Fibroblast of lung (primary cell): Measurements from ENCODE around the gene CSPG4. TPM values are rescaled to one million over a fixed set of nuclear protein-coding genes. Genes with fewer than 3 reads are reported as not detected.
"Not testable (repeated sequence)": the region's sequence is repeated elsewhere in the genome, so short reads cannot be mapped to it uniquely, and the experiment has no call there.

Source experiments
- DNase-seq, 2 donors: peaks; one replicate each; pipeline versions ENCODE4 v3.0.0 to v3.0.0-alpha.2; 2010; ENCODE audit warnings: low read depth in 2 of 2
- H2AFZ ChIP-seq: 2 replicates; pipeline ENCODE4 v1.5.1; 2012; ENCODE audit warnings: low read length, control low read depth, inconsistent platforms
- H3K27ac ChIP-seq: 2 replicates; pipeline ENCODE4 v1.5.1; 2011; ENCODE audit warnings: low read length, control low read depth; ENCODE audit not compliant: insufficient read depth
- H3K27me3 ChIP-seq: 2 replicates; pipeline ENCODE4 v1.5.1; 2011; ENCODE audit warnings: mild to moderate bottlenecking, low read length; ENCODE audit not compliant: control insufficient read depth, insufficient read depth
- H3K36me3 ChIP-seq: 2 replicates; pipeline ENCODE4 v1.5.1; 2011; ENCODE audit warnings: low read length; ENCODE audit not compliant: control insufficient read depth, insufficient read depth
- H3K4me1 ChIP-seq: 2 replicates; pipeline ENCODE4 v1.5.1; 2011; ENCODE audit warnings: low read length; ENCODE audit not compliant: control insufficient read depth, insufficient read depth; ENCODE audit errors: extremely low read depth
- H3K4me2 ChIP-seq: 2 replicates; pipeline ENCODE4 v1.5.1; 2011; ENCODE audit warnings: low read length, control low read depth; ENCODE audit not compliant: insufficient read depth; ENCODE audit errors: extremely low read depth
- H3K4me3 ChIP-seq, 4 experiments: fragments of 200-600 bp in 1 of 4; sonication (generic) in 1 of 4; replicated peaks in 1 of 4; 2 replicates each; pipeline ENCODE4 v1.5.1; 2011 to 2016; ENCODE audit warnings: low read length in 4 of 4, low read depth in 3 of 4, mild to moderate bottlenecking in 3 of 4, control low read depth in 2 of 4, inconsistent platforms in 1 of 4, mixed read lengths in 1 of 4; ENCODE audit not compliant: insufficient read depth in 1 of 4; ENCODE audit errors: control extremely low read depth in 1 of 4
- H3K79me2 ChIP-seq: 2 replicates; pipeline ENCODE4 v1.5.1; 2012; ENCODE audit warnings: mild to moderate bottlenecking, low read length, inconsistent platforms; ENCODE audit not compliant: control insufficient read depth, insufficient read depth
- H3K9ac ChIP-seq: 2 replicates; pipeline ENCODE4 v1.5.1; 2011; ENCODE audit warnings: mild to moderate bottlenecking, low read length, control low read depth; ENCODE audit not compliant: insufficient read depth
- H3K9me3 ChIP-seq: 2 replicates; pipeline ENCODE4 v1.5.1; 2012; ENCODE audit warnings: low read depth, low read length; ENCODE audit not compliant: control insufficient read depth, insufficient read depth
- H4K20me1 ChIP-seq: 2 replicates; pipeline ENCODE4 v1.5.1; 2011; ENCODE audit warnings: low read length; ENCODE audit not compliant: control insufficient read depth, insufficient read depth; ENCODE audit errors: extremely low read depth
- EZH2 ChIP-seq: IDR thresholded peaks from 2 replicates; pipeline ENCODE4 v1.5.1; 2012; ENCODE audit warnings: low read length, control low read depth, mild to moderate bottlenecking; ENCODE audit errors: missing control alignments
- polyA plus RNA-seq, 2 donors: library from polyadenylated mRNA; depleted of rRNA in 1 of 2; stranded (reverse) in 1 of 2; unstranded in 1 of 2; fragments of >200 nt; gene quantifications; 2 replicates each; pipeline ENCODE4 v1.2.1, GENCODE V29; 2011 to 2012; ENCODE audit warnings: missing spikeins in 1 of 2
- total RNA-seq: library from RNA; depleted of rRNA; stranded (reverse); fragments of >200 nt; gene quantifications from 2 replicates; pipeline ENCODE4 v1.2.1, GENCODE V29; 2014
- TF ChIP-seq, protein P1 (sequence below), 2 donors: IDR thresholded peaks in 1 of 2; conservative IDR thresholded peaks in 1 of 2; 1 replicate in 1 of 2; 2 replicates in 1 of 2; pipeline ENCODE4 v1.5.1; 2011 to 2012; ENCODE audit warnings: low read length in 2 of 2, control low read depth in 1 of 2, inconsistent platforms in 1 of 2, low read depth in 1 of 2, mild to moderate bottlenecking in 1 of 2

Gene CSPG4
- total and polyA plus RNA-seq, 2 donors (not counting 1 experiment from before 2014, with no cell fraction given) = 23.1 to 109 TPM

DNA sequence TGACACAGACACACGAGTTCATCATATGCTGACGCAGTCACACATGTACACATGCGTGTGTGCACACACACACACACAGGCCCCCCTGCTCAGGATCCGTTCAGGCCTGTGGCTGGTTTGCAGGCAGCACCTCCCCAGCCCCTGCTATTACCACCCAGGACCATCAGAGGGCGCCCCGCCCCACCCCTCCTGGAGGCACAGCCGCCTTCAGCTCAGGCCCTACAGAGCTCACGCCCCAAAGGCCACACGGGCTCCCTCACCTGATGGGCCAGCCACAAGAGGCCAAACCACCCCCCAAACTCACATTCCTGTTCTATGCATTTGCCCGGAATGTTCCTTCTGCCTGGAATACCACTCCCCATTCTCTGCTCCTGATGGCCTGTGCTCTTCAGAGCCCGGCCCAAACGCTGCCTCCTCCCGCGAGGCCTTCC is 26.4 kb downstream of the CSPG4 start:
- not testable (repeated sequence) for H3K79me2 ChIP-seq, H2AFZ ChIP-seq, H3K4me2 ChIP-seq, H3K4me1 ChIP-seq, H3K9me3 ChIP-seq, H3K27ac ChIP-seq, H3K27me3 ChIP-seq, H3K4me3 ChIP-seq, H3K9ac ChIP-seq, H4K20me1 ChIP-seq
- TF ChIP-seq, protein P1, sequence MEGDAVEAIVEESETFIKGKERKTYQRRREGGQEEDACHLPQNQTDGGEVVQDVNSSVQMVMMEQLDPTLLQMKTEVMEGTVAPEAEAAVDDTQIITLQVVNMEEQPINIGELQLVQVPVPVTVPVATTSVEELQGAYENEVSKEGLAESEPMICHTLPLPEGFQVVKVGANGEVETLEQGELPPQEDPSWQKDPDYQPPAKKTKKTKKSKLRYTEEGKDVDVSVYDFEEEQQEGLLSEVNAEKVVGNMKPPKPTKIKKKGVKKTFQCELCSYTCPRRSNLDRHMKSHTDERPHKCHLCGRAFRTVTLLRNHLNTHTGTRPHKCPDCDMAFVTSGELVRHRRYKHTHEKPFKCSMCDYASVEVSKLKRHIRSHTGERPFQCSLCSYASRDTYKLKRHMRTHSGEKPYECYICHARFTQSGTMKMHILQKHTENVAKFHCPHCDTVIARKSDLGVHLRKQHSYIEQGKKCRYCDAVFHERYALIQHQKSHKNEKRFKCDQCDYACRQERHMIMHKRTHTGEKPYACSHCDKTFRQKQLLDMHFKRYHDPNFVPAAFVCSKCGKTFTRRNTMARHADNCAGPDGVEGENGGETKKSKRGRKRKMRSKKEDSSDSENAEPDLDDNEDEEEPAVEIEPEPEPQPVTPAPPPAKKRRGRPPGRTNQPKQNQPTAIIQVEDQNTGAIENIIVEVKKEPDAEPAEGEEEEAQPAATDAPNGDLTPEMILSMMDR (conservative IDR thresholded peaks at IDR 0.05 in 1 of 2, IDR thresholded peaks at IDR 0.05 in 1 of 2; ENCODE audit: low read depth in 1 of 2, low read length in 2 of 2) = peak; percentile 40 to 63
- peak; percentile 36 to 47 for DNase-seq
- peaks cover 47% of the 10 kb centered on the region for H3K36me3 ChIP-seq

DNA sequence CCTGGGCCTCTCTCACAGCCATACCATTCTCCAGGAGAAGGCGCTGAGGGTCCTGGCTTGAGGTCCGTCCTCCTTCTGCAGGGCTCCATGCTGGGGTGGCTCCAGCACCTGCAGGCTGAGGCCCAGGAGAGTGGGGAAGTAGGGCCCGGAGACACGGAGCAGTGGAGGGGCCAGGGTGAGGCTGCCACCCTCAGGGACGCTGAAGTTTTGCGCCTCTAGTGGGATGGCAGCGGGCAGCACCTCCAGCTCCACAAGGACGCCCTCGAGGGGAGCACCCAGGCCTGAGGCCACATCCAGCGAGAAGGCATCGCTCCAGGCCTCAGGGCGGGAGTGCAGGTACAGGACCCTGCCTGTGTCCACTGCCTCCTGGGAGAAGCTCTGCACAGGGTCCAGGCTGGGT is 27.5 kb downstream of the CSPG4 start:
- no peak for DNase-seq
- TF ChIP-seq, protein P1 (conservative IDR thresholded peaks at IDR 0.05 in 1 of 2, IDR thresholded peaks at IDR 0.05 in 1 of 2; ENCODE audit: low read depth in 1 of 2, low read length in 2 of 2) = no peak
- TF ChIP-seq EZH2 = no peak
- Histone ChIP-seq H3K36me3 (peaks cover 44% of the 10 kb centered on the region), H3K4me2 (no peak overlapping the region), H3K79me2 (peaks cover 4% of the 10 kb centered on the region), H3K27me3 (no peaks in the 10 kb centered on the region), H2AFZ (no peak overlapping the region), H3K4me1 (no peaks in the 10 kb centered on the region), H3K4me3 (no peak overlapping the region), H3K9me3 (no peaks in the 10 kb centered on the region), H3K9ac (no peak overlapping the region), H3K27ac (no peak overlapping the region), H4K20me1 (no peaks in the 10 kb centered on the region)

DNA sequence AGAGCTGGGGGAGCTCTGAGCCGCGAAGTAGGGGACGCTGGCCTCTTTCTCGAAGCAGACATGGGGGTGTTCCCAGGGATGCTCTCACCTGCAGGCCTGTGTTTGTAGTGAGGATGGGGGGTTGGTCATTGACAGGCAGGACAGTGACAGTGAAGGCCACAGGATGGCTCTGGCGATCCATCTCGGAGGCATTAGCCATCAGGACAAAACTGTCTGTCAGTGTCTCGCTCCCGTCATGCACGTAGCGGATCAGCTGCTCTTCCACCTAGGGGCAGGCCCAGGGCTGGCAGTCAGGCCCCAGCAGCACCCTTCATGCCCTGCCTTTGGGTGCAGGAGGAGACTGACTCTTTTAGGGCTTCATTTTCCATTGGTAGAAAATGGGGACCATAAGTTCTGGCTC is 28.0 kb downstream of the CSPG4 start:
- peaks cover 42% of the 10 kb centered on the region for H3K36me3 ChIP-seq
- no peak overlapping the region for H3K9ac ChIP-seq
- TF ChIP-seq, protein P1 (conservative IDR thresholded peaks at IDR 0.05 in 1 of 2, IDR thresholded peaks at IDR 0.05 in 1 of 2; ENCODE audit: low read depth in 1 of 2, low read length in 2 of 2) = no peak
- no peak for TF ChIP-seq EZH2
- H3K4me3 ChIP-seq = no peak overlapping the region
- no peaks in the 10 kb centered on the region for H3K4me1 ChIP-seq
- H3K79me2 ChIP-seq = peaks cover 4% of the 10 kb centered on the region
- no peaks in the 10 kb centered on the region for H4K20me1 ChIP-seq
- no peaks in the 10 kb centered on the region for H3K27me3 ChIP-seq
- H2AFZ ChIP-seq = no peak overlapping the region
- no peaks in the 10 kb centered on the region for H3K9me3 ChIP-seq
- H3K4me2 ChIP-seq = no peak overlapping the region
- DNase-seq = no peak
- H3K27ac ChIP-seq = no peak overlapping the region
